SK-N-SH (cell line): ENCODE results near the gene IPO8.

Experiments
- CTCF ChIP-seq: fragments of 200-600 bp; sonication (generic); IDR thresholded peaks from 2 replicates; pipeline ENCODE4 v1.6.1; 2017; ENCODE audit warnings: antibody characterized with exemption, mild to moderate bottlenecking, moderate library complexity
- GABPA ChIP-seq: IDR thresholded peaks from 2 replicates; pipeline ENCODE4 v1.4.0; 2012; ENCODE audit warnings: low read depth, mild to moderate bottlenecking
- SMC3 ChIP-seq: IDR thresholded peaks from 2 replicates; pipeline ENCODE4 v1.6.1; 2012; ENCODE audit warnings: low read depth, low read length, improper control_type of control experiment

GRCh38 chr12:30652034-30652696 lies 43.5 kb downstream of the IPO8 start:
- TF ChIP-seq GABPA (no peak), CTCF (no peak), SMC3 (no peak)
